Stimulated activated CD4-positive, alpha-beta T cell treated with anti-CD3 and anti-CD28 coated beads, Interleukin-15, amount 100 ng/mL, for 48 hours (primary cell): ENCODE measurements around the gene HNF4A.

Experiments
- DNase-seq, 2 donors: peaks; one replicate each; pipeline ENCODE4 v3.0.0-alpha.2; 2020; ENCODE audit warnings: low read depth in 2 of 2

Gene HNF4A

DNA sequence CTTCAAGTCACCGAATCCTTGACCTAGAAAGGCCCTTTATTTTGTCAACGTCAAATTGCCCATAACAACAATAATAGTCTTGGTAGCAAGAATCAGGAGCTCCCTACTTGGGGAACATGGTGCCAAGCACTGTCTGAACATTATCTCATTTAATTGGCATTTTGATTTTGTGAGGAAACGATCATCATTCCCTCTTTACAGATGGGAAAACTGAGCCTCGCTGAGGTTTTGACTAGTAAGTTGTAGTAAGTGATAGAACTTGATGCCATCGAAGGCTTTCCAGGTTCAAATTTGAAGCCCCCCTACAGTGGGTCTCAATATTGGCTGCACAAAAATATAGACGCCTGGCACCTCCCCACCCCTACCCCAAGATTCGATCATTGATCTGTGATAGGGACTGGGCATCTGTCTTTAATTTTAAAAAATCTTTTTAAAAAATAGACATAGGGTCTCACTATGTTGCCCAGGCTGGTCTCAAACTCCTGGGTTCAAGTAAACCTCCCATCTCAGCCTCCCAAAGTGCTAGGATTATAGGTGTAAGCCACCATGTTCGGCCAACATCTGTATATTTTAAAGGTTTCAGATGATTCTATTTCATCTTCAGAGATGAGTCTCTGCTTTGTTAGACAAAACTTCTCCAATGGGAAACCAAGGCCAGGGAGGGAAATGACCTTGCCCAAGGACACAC is 36.7 kb downstream of the HNF4A start:
- no peak for DNase-seq

DNA sequence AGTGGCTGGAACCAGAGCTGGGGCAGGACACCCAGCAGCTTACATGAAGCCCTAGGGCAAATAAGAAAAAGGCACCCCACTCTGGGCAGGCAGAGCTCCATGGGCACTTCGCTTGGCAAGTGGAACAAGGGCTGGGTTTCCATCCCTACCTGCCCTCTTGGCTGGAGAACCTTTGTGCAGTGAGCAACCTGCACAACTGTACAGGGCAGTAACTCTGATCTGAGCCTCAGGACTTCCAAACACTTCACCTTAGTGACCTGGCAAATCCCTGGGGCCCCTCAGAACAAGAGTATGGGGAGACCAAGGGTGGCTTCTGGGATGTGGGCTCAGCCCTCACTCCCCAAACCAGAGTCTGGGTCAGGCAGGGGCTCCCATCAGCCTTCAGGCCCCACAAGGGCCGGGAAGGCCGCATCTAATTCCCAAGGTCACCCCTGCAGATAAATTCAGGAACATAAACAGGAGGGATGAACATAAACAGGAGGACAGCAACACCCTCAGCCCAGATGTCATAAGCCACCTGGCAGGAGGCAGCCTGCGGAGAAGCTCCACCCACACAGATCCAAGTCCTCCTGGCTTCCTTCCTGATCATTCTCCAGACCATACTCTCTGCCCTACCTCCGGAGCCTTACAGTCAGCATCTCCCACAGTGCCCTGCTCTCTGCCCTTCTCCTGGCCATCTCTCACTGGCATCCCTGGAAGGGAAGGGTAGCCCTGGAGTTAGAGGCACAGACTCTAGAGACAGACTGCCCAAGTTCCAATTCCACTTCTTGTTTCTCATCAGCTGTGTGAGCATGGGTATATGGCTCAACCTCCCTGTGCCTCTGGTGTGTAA is 37.5 kb downstream of the HNF4A start:
- DNase-seq, result no peak

DNA sequence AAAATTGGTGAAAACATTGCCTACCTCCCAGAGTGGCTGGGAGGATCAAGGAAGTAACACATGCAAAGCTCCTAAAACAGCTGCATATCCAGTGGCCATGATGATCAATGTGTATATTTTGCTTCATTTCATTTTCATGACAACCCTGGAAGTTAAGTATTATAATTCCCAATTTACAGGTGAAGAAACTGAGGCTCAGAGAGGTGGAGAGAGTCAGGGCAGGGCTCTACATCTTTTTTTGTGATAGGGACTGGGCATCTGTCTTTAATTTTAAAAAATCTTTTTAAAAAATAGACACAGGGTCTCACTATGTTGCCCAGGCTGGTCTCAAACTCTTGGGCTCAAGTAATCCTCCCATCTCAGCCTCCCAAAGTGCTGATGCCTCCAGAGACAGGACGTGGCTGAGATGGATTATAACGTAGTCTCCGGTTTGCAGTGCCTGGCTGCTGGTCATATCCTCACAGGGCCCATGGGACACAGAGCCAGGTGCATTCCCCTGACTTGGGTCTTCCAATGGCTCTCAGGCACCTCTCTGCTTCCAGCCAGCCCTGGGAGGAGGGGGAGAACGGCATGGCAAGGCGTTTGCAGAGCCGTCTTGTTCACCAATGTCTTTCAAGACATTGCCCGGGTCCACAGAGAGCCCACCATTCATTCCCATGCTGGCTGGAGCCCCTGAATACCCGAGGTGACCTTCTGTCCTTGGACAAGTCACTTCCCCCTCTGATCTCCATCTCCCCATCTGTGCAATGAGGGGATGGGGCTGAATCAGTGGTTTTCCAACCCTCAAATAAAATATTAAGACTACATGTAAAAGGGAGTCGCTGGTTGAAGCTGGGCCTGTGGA is 38.3 kb downstream of the HNF4A start:
- DNase-seq, result no peak

DNA sequence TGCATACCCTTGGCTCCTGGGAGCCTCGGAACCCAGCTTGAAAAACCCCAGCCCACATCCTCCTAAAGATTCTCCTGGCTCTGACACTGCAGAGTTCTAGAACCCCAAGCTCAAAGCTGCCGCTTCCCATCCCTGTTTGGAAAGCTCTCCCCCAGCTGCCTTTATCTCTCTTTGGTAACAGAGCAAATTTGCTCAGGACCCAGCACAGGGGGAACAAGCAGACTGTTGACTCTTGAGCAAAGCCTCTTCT is 38.9 kb downstream of the HNF4A start:
- DNase-seq, result no peak

DNA sequence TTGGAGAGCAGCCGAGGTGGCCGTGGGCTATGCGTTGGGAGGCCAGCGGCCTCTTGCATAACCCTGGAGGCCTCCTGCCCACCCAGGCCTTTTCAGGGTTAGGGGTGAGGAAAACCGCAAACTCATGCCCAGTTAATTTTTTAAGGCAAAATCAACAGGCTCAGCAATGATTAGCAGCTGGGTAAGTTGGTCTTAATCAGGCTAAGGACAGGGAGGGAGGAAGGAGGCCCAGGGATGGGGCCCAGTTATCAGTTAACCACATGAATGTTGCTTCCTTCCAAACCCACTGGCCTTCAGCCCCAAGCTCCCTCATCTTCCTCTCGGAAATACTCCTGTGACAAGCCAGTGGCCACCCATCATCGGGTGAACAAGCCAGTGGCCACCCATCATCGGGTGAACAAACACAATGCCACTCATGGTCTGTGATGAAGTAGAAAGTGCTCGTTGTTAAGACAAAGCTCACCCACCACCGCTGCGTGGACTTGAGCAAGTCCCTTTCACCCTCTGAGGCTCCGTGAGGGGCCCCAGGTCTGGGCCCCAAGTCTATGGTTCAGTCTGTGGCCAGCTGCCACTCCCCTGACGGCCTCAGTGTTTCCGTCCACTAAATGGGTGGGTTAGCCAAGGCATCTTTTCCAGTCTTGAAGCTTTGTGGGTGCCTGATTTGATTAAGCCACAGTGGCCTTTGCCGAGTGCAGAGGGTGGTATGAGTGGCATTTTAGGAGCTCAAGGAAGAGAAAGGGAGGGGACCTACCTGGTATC is 39.4 kb downstream of the HNF4A start:
- DNase-seq, result no peak

DNA sequence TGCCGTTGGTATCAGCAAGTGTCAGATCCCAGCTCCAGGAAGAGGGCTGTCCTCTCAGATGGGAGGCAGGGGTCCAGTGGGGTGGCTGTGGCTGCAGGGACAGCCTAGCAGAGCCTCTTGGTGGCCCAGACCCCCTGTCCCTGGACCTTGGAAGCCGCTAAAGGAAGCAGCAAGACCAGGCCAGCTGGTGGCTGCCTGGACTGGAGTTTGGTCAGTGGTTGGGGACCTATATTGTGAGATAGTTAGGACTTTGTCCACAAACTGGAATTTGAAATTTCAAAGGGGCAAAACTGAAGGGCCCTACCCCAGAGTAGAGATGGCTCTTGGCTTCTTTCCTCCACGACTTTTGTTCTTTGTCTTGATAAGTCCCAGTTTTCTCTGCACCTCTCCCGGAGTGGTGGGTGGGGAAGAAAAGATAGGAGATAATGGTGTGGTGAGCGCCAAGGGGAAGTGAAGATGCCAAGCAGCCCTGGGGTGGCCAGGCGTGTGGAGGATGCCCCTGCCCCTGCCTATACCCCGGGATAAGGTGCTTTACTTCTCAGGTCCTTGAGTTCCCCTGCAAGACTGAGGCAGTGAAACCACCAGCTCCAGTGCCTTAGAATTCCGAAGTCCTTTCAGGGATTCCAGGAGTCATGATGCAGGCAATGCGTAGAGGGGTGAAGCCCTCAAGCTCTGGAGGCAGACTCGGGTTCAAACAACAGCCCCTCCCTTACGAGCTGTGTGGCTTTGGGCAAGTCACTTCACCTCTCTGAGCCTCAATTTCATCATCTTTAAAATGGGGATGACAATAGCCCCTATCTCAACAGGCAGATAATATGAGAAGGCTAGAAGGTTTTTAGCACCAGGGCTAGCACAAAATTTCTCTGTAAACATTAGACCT is 40.2 kb downstream of the HNF4A start:
- DNase-seq, result no peak

DNA sequence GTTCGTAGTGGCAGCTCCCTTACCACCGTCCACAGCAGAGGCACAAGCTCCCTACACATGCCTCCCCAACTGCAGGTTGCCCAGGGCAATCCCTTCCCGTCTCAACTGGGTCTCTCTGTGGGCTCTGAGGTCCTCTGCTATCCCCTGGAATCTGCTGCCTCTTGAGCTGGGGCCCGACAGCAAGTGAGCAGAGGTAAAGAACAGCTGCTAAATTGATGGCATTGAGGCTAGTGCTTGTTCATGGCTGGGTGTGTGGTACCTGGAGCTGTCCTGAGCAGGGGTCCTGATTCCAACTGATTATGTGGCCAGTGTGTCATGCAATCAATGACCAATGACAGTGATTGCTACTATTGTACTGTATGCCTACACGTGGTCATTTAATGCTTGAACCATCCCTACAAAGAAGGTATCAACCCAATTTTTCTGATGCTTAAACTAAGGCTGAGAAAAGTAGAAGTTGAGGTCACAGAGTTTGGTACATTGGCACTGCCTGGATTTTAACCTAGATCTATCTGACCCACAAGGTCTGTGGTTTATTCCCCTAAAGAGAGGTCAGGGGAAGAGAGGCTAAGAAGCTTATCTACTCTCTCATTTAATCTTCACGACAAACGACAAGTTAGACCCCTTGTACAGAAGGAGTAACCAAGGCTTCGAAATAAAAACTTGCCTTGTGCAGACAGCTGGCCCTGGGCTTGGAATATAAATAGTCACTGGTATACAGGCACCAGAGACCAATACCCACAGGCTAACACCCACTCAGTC is 41.1 kb downstream of the HNF4A start:
- no peak for DNase-seq

DNA sequence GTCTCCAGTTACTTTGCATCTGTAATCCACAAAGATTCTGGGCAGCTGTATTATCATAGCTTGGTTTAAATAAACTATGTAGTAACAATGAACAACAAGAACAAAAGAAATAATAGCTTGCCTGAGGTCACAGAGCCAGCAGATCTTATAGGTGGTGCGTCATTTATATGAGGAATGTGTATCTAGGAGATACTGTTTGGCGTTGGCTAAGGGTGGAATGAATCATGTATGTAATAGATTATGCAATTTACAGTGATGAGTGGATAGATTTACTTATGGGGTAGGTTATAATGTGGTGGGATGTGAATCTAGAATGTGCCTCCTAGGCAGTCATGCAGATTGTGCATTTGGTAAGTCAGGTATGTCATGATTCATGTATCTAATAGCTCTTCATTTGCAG is 42.8 kb downstream of the HNF4A start:
- no peak for DNase-seq

DNA sequence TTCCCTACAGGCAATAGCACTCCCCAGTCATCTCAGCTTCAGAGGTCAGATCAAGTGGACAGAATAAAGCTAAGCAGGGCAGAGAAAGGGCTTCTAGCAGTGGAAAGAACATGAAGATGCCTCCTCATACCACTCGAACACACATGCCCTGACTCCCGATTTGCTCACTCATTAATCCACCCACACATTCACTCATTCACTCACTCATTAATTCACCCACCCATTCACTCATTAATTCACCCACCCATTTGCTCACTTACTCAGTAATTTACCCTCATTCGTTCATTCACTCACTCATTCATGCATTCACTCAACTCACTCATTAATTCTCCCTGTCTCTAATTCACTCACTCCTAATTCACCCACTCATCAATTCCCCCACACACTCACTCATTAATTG is 43.9 kb downstream of the HNF4A start:
- DNase-seq, result no peak

DNA sequence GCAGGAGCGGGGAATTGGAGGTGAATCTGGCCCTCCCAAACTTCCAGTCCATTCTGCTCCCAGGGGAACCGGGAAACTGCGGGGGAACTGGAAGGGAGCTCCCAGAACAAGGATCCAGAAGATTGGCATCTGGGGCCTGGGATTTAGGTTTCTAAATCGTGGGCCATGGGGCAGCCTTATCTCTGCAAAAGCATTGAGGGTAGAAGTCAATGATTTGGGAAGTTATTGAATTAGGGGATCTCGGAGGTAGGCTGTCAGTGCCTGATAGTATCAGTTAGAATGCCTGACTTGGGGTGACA is 45.1 kb downstream of the HNF4A start:
- no peak for DNase-seq

DNA sequence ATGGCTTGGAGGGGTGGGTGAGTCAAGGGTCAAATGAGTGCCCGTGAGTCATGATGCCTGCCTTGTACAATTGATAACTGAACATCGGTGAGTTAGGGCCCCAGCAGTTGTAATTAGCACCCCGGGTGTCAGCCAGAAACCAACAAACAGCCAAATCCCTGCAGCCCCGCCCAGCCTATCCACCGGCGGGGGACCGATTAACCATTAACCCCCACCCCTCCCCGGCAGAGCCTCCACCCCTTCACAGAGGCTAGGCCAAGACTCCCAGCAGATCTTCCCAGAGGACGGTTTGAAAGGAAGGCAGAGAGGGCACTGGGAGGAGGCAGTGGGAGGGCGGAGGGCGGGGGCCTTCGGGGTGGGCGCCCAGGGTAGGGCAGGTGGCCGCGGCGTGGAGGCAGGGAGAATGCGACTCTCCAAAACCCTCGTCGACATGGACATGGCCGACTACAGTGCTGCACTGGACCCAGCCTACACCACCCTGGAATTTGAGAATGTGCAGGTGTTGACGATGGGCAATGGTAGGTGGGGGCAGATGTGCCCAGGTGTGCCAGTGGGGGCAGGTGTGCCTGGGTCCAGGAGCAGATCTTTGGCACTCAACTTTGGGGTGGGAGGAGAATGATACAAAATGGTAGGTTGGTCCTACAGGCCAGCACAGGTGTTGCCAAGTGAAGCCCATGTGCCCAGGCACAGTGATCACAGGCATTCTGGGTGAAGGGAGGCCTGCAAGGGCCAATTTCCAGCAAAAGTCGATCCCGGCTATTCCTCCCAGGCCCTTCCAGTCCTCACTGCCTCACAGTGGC is 45.7 kb downstream of the HNF4A start:
- no peak for DNase-seq

DNA sequence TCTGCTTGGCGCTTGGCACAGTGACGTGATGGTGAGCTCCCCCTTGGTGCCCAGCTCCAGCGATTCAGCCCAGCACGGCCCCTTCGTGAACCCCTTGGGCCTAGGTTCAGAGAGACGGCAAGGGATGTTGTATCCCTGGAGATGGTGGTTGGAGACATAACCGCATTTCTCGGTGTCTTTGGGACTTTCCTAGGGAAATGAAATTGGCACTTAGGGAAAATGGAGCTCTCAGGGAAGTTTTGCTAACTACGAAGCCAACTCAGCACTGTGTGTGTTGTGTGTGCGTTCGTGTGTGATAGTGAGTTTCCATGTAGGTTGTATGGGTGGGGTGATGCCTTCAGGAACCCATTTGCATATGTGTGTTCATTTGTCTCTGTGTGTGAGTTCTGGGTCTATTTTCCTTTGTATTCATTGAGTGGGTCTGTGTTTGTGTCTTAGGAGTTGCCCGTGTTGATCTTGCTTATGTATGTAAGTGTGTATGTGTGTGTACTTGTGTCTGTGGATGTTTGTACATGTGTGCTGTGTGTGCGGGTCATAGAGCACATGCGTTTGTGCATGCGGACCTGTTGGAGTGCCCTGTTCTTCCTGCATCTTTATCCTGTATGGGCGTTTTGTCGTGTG is 46.4 kb downstream of the HNF4A start:
- no peak for DNase-seq

DNA sequence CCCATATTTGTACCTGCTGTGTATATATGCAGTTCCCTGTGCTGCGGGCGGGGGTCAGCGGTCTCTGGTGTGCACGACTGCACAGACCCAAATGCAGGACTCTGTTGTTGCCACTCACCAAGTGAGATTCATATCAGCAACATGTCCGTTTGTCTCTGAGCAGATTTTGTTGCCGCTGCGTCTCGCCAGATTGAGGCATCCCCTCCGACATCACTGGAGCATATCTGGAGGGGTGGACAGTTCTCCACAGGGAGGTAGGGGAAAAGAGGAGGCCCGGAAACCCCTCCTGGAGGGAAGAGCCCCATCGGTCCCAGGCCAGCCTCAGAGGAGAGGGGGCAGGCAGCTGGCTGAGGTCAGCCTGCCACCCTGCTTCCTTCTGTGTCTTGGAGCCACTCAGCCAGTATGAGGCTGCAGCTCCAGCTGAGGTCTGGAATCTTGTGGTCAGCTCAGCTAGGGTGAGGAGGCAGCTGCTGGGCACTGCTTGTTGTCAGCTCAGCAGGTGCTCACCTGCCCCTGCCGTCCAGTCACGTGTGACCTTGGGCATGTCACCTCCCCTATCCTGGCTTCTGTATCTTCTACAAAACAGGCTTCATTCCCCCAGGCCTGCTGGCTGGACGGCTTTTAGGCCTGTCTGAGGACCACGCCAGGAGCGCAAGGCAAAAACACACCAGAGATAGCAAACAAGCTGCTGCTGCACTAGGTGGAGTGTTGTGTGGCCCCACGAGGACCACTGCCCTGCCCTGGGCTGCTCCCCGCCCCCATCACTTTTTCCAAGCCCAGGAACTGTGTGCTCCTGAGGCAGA is 47.1 kb downstream of the HNF4A start:
- DNase-seq, result no peak

DNA sequence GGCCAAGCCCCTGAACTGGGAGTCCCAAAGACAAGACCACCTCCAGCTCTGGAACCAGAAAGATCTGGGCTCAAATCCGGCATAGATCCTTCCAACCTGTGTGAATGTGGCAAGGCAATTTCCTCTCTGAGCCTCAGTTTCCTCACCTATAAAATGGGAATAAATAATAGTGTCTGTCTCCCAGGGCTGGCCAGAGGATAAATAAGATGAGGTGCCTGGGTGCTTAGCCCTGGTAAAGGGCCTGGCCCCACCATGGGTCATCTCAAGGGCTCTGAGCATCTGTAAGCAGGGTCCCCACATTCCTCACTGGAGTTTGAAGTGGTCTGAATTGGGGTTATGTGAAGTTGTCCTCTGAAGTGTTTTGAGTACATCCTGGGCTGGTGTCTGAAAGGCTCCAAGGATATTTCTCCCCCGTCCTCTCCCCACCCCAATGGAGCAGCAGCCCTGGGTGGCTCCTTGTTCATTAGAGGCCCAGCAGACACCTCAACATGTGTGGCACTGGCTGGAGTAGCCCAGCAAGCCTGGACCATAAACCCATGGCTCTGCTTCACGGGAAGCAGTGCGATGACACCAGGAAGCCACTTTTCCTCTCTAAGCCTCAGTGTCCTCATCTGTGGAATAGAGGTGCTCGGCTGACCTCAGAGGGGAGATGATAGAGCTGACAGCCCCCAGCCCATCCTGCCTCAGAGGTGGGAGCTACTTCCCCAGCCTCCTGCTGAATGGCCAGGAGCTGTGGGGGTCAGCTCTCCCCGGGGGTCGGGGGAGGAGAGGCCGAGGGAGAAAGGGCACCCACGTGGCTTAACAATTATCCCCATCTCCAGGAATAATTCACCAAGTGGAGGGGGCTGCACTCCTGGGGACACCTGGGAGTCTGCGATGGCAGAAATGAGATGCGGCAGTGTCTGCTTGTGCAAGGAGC is 48.0 kb downstream of the HNF4A start:
- no peak for DNase-seq

DNA sequence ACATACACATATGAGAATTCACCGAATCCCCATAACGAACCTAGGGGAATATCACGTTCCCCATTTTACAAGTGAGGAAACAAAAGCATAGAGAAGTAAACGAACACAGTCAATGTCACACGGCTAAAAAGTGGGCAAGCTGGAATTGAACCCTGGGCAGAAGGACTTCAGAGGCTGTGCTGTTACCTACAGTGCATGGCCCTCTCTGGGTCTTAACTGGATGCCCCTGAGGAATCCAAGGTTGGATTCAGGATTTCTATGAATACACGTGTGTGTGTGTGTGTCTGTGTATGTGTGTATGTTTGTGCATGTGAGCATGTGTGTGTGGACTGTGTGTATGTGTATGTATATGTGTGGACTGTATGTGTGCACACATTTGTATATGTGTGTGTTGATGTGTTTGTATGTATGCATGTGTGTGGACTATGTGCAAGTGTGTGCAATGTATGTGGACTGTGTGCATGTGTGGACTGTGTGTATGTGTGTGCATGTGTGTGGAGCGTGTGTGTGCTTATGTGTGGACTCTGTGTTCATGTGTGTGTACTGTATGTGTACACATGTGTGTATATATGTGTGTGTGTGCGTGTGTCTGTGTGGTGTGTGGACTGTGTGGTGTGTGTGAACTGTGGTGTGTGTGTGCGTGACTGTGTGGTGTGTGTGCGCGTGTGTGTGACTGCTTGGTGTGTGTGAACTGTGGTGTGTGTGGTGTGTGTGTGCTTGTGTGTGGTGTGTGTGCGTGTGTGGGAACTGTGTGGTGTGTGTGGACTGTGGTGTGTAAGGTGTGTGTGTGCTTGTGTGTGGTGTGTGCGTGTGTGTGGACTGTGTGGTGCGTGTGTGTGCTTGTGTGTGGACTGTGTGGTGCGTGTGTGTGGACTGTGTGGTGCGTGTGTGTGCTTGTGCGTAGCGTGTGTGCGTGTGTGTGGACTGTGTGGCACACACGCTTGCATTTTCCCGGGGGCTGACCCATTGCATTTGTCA is 49.0 kb downstream of the HNF4A start:
- no peak for DNase-seq

DNA sequence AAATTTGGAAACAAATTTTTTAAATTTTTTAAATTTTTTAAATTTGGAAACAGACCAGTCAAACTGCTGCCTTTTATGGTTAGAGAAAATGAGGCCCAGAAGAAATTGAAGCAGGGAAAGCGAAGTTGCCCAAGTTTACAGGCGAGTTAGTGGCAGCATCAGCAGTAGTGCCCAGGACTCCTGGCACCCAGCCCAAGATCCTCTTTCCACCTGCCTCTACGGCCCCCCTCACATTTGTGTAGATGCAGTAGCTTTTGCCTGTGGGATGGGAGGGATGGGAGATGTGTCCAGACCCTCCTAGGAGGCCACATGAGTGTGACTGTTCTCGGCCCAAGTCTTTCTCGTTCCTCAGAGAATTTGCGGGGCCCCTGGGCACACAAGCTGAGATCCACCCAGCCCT is 49.8 kb downstream of the HNF4A start:
- no peak for DNase-seq
